Measurements from ENCODE around the gene SPAG16.
A peak's percentile ranks its signal among the peaks of the same experiment; 100 is the strongest.

SPAG16 gene

DNA sequence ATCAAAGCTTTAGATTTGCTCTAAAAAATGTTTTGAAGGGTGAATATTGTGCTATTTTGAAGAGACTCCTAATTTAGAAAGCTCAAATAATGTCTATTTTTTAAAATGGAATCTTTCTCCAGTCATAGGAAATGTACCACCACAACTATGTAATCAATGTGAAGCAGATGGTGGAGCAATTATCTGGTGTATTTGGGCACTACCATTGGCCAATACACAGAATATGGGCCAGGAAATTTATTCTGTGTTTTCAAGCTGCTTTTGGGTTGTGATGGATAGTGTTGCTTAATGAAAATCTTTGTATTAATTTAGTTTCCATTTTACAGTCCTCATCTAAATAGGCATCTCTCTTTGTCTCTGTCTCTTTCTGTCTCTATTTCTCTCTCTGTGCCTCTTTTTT, 1109.5 kb downstream of the SPAG16 start:
- Histone ChIP-seq H3K4me2 (ENCODE audit: low read length, poor library complexity, severe bottlenecking) (no peak overlapping the region), H2BK12ac (ENCODE audit: low read length in 2 of 2) (no peak overlapping the region), H3K9me3 (ENCODE audit: control insufficient read depth, low read length) (peaks cover 2% of the 10 kb centered on the region), H3K14ac (ENCODE audit: low read length in 2 of 2) (no peak overlapping the region), H3K79me1 (replicated peaks; ENCODE audit: low read length, poor library complexity, severe bottlenecking) (no peaks in the 10 kb centered on the region), H3K27me3 (ENCODE audit: control insufficient read depth in 1 of 2, insufficient read depth in 1 of 2, low read length in 2 of 2) (no peaks in the 10 kb centered on the region), H3K4me3 (ENCODE audit: insufficient read depth in 1 of 2, low read depth in 1 of 2, low read length in 2 of 2) (no peak overlapping the region), H2BK120ac (ENCODE audit: low read depth, low read length) (no peak overlapping the region), H2AFZ (ENCODE audit: low read depth, low read length) (no peak overlapping the region), H3K23ac (ENCODE audit: low read length in 2 of 2) (no peak overlapping the region), H2AK5ac (ENCODE audit: low read length, severe bottlenecking) (no peak overlapping the region), H3K36me3 (ENCODE audit: control insufficient read depth in 1 of 2, insufficient read depth in 2 of 2, low read depth in 1 of 2, low read length in 2 of 2) (no peaks in the 10 kb centered on the region), H2BK15ac (ENCODE audit: low read depth, poor library complexity, severe bottlenecking) (no peak overlapping the region), H3K27ac (ENCODE audit: low read length, poor library complexity, severe bottlenecking) (no peak overlapping the region), H4K8ac (ENCODE audit: low read length) (no peak overlapping the region), H3K18ac (ENCODE audit: low read depth in 1 of 2, low read length in 2 of 2) (no peak overlapping the region), H2BK5ac (ENCODE audit: low read depth, low read length, poor library complexity, severe bottlenecking) (no peak overlapping the region), H3K9ac (ENCODE audit: low read length) (no peak overlapping the region), H3K4me1 (ENCODE audit: control insufficient read depth, insufficient read depth, low read depth, low read length) (no peaks in the 10 kb centered on the region), H3K4ac (ENCODE audit: low read depth in 1 of 2, low read length in 2 of 2) (no peak overlapping the region), H4K91ac (ENCODE audit: low read length) (no peak overlapping the region)
- DNase-seq, result no peak

DNA sequence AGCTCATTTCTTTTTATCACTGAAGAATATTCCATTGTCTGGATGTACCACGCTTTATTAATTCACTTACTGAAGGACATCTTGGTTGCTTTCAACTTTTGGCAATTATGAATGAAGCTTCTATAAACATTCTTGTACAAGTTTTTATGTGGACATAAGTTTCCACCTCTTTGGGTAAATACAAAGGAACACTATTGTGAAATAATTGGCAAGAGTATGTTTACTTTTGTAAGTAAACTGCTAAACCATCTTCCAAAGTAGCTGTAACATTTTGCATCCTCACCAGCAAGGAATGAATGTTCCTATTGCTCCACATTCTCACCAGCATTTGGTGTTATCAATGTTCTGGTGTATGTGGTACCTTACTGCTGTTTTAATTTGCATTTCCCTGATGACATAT, 1110.8 kb downstream of the SPAG16 start:
- Histone ChIP-seq H3K14ac (ENCODE audit: low read length in 2 of 2) (no peak overlapping the region), H4K8ac (ENCODE audit: low read length) (no peak overlapping the region), H2BK12ac (ENCODE audit: low read length in 2 of 2) (no peak overlapping the region), H3K27me3 (ENCODE audit: control insufficient read depth in 1 of 2, insufficient read depth in 1 of 2, low read length in 2 of 2) (no peaks in the 10 kb centered on the region), H3K4me3 (ENCODE audit: insufficient read depth in 1 of 2, low read depth in 1 of 2, low read length in 2 of 2) (no peak overlapping the region), H3K9ac (ENCODE audit: low read length) (no peak overlapping the region), H3K4me2 (ENCODE audit: low read length, poor library complexity, severe bottlenecking) (no peak overlapping the region), H2BK120ac (ENCODE audit: low read depth, low read length) (no peak overlapping the region), H2AFZ (ENCODE audit: low read depth, low read length) (no peak overlapping the region), H3K79me1 (replicated peaks; ENCODE audit: low read length, poor library complexity, severe bottlenecking) (no peaks in the 10 kb centered on the region), H2BK5ac (ENCODE audit: low read depth, low read length, poor library complexity, severe bottlenecking) (no peak overlapping the region), H3K23ac (ENCODE audit: low read length in 2 of 2) (no peak overlapping the region), H3K27ac (ENCODE audit: low read length, poor library complexity, severe bottlenecking) (no peak overlapping the region), H3K36me3 (ENCODE audit: control insufficient read depth in 1 of 2, insufficient read depth in 2 of 2, low read depth in 1 of 2, low read length in 2 of 2) (no peaks in the 10 kb centered on the region), H4K91ac (ENCODE audit: low read length) (no peak overlapping the region), H3K4me1 (ENCODE audit: control insufficient read depth, insufficient read depth, low read depth, low read length) (no peaks in the 10 kb centered on the region), H2BK15ac (ENCODE audit: low read depth, poor library complexity, severe bottlenecking) (no peak overlapping the region), H3K18ac (ENCODE audit: low read depth in 1 of 2, low read length in 2 of 2) (no peak overlapping the region), H2AK5ac (ENCODE audit: low read length, severe bottlenecking) (no peak overlapping the region), H3K4ac (ENCODE audit: low read depth in 1 of 2, low read length in 2 of 2) (no peak overlapping the region), H3K9me3 (ENCODE audit: control insufficient read depth, low read length) (peaks cover 2% of the 10 kb centered on the region)
- no CpG with 5 or more reads among the region's 1 CpG for WGBS
- DNase-seq, result peak; percentile 17

DNA sequence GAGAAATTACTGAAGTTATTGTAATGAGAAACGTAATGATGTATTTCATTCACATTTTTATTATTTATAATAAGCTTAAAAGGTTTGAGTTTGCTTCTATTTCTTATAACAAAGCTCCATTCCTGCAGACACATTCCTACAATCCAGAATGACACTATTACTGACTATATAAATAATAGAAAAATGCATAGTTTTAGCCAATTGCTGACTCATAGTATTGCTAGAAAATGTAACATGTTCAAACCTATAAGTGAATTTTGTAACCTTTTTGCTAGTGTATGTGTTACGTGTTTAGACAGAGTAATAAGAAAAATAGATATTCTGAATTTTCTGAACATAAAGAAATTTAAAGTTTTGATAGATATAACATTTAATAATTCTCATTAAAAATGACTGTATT, 1117.3 kb downstream of the SPAG16 start:
- Histone ChIP-seq H2BK12ac (ENCODE audit: low read length in 2 of 2) (no peak overlapping the region), H3K4me1 (ENCODE audit: control insufficient read depth, insufficient read depth, low read depth, low read length) (no peaks in the 10 kb centered on the region), H2AK5ac (ENCODE audit: low read length, severe bottlenecking) (no peak overlapping the region), H2BK5ac (ENCODE audit: low read depth, low read length, poor library complexity, severe bottlenecking) (no peak overlapping the region), H2BK15ac (ENCODE audit: low read depth, poor library complexity, severe bottlenecking) (no peak overlapping the region), H3K36me3 (ENCODE audit: control insufficient read depth in 1 of 2, insufficient read depth in 2 of 2, low read depth in 1 of 2, low read length in 2 of 2) (no peaks in the 10 kb centered on the region), H3K18ac (ENCODE audit: low read depth in 1 of 2, low read length in 2 of 2) (no peak overlapping the region), H3K9me3 (ENCODE audit: control insufficient read depth, low read length) (no peaks in the 10 kb centered on the region), H3K27ac (ENCODE audit: low read length, poor library complexity, severe bottlenecking) (no peak overlapping the region), H3K4me2 (ENCODE audit: low read length, poor library complexity, severe bottlenecking) (no peak overlapping the region), H3K23ac (ENCODE audit: low read length in 2 of 2) (no peak overlapping the region), H2BK120ac (ENCODE audit: low read depth, low read length) (no peak overlapping the region), H4K91ac (ENCODE audit: low read length) (no peak overlapping the region), H3K79me1 (replicated peaks; ENCODE audit: low read length, poor library complexity, severe bottlenecking) (no peaks in the 10 kb centered on the region), H3K14ac (ENCODE audit: low read length in 2 of 2) (no peak overlapping the region), H3K9ac (ENCODE audit: low read length) (no peak overlapping the region), H2AFZ (ENCODE audit: low read depth, low read length) (no peak overlapping the region), H3K27me3 (ENCODE audit: control insufficient read depth in 1 of 2, insufficient read depth in 1 of 2, low read length in 2 of 2) (no peaks in the 10 kb centered on the region), H3K4ac (ENCODE audit: low read depth in 1 of 2, low read length in 2 of 2) (no peak overlapping the region), H4K8ac (ENCODE audit: low read length) (no peak overlapping the region), H3K4me3 (ENCODE audit: insufficient read depth in 1 of 2, low read depth in 1 of 2, low read length in 2 of 2) (no peak overlapping the region)
- WGBS, result no CpG with 5 or more reads among the region's 2 CpGs
- no peak for DNase-seq

DNA sequence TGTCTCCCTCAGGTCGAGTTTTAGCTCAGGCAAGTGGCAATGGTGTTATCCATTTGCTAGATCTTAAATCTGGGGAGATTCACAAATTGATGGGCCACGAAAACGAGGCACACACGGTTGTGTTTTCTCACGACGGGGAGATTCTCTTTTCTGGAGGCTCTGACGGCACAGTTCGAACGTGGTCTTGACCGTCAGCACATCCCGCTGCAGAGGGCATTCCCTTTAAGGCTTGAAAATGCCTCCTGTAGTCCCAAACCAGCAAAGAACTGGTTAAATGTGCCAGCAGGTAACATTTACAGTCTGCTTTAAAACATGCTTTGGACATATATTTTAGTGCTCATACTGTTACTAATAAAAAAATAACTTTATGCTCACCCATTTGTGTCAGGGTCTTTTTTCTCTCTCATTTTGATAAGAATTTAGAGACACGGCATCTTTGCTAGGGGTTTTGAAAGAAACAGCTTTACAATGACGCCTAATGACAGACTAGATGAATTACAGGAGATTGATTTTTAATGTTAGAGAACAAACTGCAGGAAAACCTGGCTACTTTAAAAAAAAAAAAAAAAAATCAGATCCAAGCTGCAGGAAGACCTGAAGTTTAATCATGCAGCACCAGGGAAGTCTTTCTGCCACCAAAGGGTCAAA, 1126.0 kb downstream of the SPAG16 start:
- H3K18ac ChIP-seq (ENCODE audit: low read depth in 1 of 2, low read length in 2 of 2), result no peak overlapping the region

More for the DNA sequence above, 1126.0 kb downstream of the SPAG16 start:
- Histone ChIP-seq H2AFZ (ENCODE audit: low read depth, low read length) (no peak overlapping the region), H3K14ac (ENCODE audit: low read length in 2 of 2) (no peak overlapping the region), H2BK5ac (ENCODE audit: low read depth, low read length, poor library complexity, severe bottlenecking) (no peak overlapping the region), H4K91ac (ENCODE audit: low read length) (no peak overlapping the region), H3K27me3 (ENCODE audit: control insufficient read depth in 1 of 2, insufficient read depth in 1 of 2, low read length in 2 of 2) (no peaks in the 10 kb centered on the region), H2BK12ac (ENCODE audit: low read length in 2 of 2) (no peak overlapping the region), H2BK120ac (ENCODE audit: low read depth, low read length) (no peak overlapping the region), H3K23ac (ENCODE audit: low read length in 2 of 2) (no peak overlapping the region), H3K36me3 (ENCODE audit: control insufficient read depth in 1 of 2, insufficient read depth in 2 of 2, low read depth in 1 of 2, low read length in 2 of 2) (no peaks in the 10 kb centered on the region), H3K4me3 (ENCODE audit: insufficient read depth in 1 of 2, low read depth in 1 of 2, low read length in 2 of 2) (no peak overlapping the region), H2BK15ac (ENCODE audit: low read depth, poor library complexity, severe bottlenecking) (no peak overlapping the region), H3K4me2 (ENCODE audit: low read length, poor library complexity, severe bottlenecking) (no peak overlapping the region), H3K27ac (ENCODE audit: low read length, poor library complexity, severe bottlenecking) (no peak overlapping the region), H3K9me3 (ENCODE audit: control insufficient read depth, low read length) (peaks cover 3% of the 10 kb centered on the region), H3K9ac (ENCODE audit: low read length) (no peak overlapping the region), H3K4ac (ENCODE audit: low read depth in 1 of 2, low read length in 2 of 2) (no peak overlapping the region), H3K79me1 (replicated peaks; ENCODE audit: low read length, poor library complexity, severe bottlenecking) (no peaks in the 10 kb centered on the region), H3K4me1 (ENCODE audit: control insufficient read depth, insufficient read depth, low read depth, low read length) (peaks cover 2% of the 10 kb centered on the region), H2AK5ac (ENCODE audit: low read length, severe bottlenecking) (no peak overlapping the region), H4K8ac (ENCODE audit: low read length) (no peak overlapping the region)
- DNase-seq, result no peak
- WGBS, result 72% methylated on average over 11 of the region's 13 CpGs

All from mesenchymal stem cell (in vitro differentiated cells and primary cell).